Sigmoid colon (tissue), 7 donors: ENCODE data around the gene ANKRD6. TPM values are rescaled to one million over a fixed set of nuclear protein-coding genes. Genes with fewer than 3 reads are reported as not detected.

Experiments
- DNase-seq: peaks from one replicate; pipeline ENCODE4 v3.0.0-alpha.2; 2019
- H3K27ac ChIP-seq, 4 donors: fragments of 200-600 bp; sonication (generic); one replicate each; pipeline ENCODE4 v1.5.1; 2016 to 2019; ENCODE audit warnings: mild to moderate bottlenecking in 1 of 4
- H3K27me3 ChIP-seq, 3 donors: fragments of 200-600 bp; sonication (generic); one replicate each; pipeline ENCODE4 v1.5.1; 2019; ENCODE audit warnings: mild to moderate bottlenecking in 1 of 3
- H3K36me3 ChIP-seq, 4 donors: fragments of 200-600 bp; sonication (generic); one replicate each; pipeline ENCODE4 v1.5.1; 2016 to 2019
- H3K4me1 ChIP-seq, 4 donors: fragments of 200-600 bp; sonication (generic); one replicate each; pipeline ENCODE4 v1.5.1; 2017 to 2019
- H3K4me3 ChIP-seq, 4 donors: fragments of 200-600 bp; sonication (generic); one replicate each; pipeline ENCODE4 v1.5.1; 2017 to 2019; ENCODE audit warnings: mild to moderate bottlenecking in 2 of 4, moderate library complexity in 1 of 4
- H3K9me3 ChIP-seq, 4 donors: fragments of 200-600 bp in 3 of 4; sonication (generic) in 3 of 4; one replicate each; pipeline versions ENCODE4 v1.5.1 to v1.6.1; 2013 to 2019
- CTCF ChIP-seq, 4 experiments: fragments of 450-650 bp in 3 of 4; fragments of 200-600 bp in 1 of 4; IDR thresholded peaks; one replicate each; pipeline ENCODE4 v1.5.1; 2016 to 2019; ENCODE audit warnings: antibody characterized with exemption in 4 of 4, mild to moderate bottlenecking in 3 of 4, moderate library complexity in 2 of 4
- EP300 ChIP-seq, 4 donors: sonication (generic); formaldehyde crosslinking; IDR thresholded peaks; one replicate each; pipeline ENCODE4 v1.6.1; 2017; ENCODE audit warnings: antibody characterized with exemption in 4 of 4
- POLR2A ChIP-seq, 2 donors: fragments of 450-650 bp; IDR thresholded peaks; one replicate each; pipeline ENCODE4 v1.6.1; 2016; ENCODE audit warnings: antibody characterized with exemption in 2 of 2, mild to moderate bottlenecking in 2 of 2, moderate library complexity in 2 of 2
- POLR2AphosphoS5 ChIP-seq, 4 donors: sonication (generic); formaldehyde crosslinking; IDR thresholded peaks; one replicate each; pipeline ENCODE4 v1.6.1; 2017; ENCODE audit warnings: antibody characterized with exemption in 4 of 4
- WGBS, 2 donors: extraction: QIAGEN DNeasy Blood & Tissue Kit; methylation state at CpG; one replicate each; pipeline ENCODE4 v1.1.7; 2013; 5-methylcytosine and 5-hydroxymethylcytosine counted together
- intact Hi-C: fragments of 100-400 bp; cut with DNase I; formaldehyde crosslinking; loops from one replicate; pipeline ENCODE4 v1.15.1; 2023
- polyA plus RNA-seq, 3 donors: library from polyadenylated mRNA; stranded (reverse); fragments of 200-250 nt; gene quantifications; one replicate each; pipeline ENCODE4 v1.2.3, GENCODE V29; 2013
- total RNA-seq, 4 donors: library from RNA; depleted of rRNA; stranded (reverse); fragments of >200 nt; gene quantifications; one replicate each; pipeline ENCODE4 v1.1.0, GENCODE V29; 2016
- donor health status: healthy with polysubstance abuse.
- donor health status: Bipolar disorder and iron deficiency.
- donor health status: healthy.

ANKRD6 gene
- total and polyA plus RNA-seq, 7 donors = 1.7 to 21.6 (median 8.0) TPM

DNA sequence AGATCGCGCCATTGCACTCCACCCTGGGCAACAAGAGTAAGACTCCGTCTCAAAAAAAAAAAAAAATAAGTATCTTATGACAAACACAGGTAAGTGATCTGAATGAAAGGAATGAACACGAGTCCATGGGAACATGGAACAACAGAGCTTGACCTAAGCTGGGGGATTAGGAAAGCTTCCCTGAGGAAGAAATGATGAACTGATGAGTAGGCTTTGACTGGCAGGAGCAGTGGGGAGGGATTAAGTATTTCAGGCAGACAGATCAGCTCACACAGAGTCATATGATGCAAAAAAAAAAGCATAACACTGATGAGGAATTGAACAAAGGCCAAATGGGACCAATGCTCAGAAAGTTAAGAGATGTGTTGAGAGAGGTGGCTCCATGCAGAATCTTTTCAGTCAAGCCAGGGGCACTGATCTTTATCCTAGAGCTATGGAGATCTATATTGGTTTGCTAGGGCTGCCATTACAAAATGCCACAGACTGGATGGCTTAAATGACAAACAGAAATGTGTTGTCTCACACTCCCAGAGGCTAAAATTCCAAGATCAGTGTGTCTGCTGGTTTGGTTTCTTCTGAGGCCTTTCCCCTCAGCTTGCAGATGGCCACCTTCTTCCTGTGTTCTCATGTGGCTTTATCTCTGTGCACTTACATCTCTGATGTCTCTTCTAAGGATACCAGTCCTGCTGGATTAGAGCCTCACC, 85.6 kb downstream of the ANKRD6 start:
- DNase-seq = no peak
- WGBS, 2 donors = 96% methylated on average over 4 of the region's 4 CpGs
- no peak for TF ChIP-seq CTCF (IDR thresholded peaks at IDR 0.05)
- no peak for TF ChIP-seq POLR2A (IDR thresholded peaks at IDR 0.05)
- H3K4me3 ChIP-seq = no peak overlapping the region
- H3K27me3 ChIP-seq = no peaks in the 10 kb centered on the region
- no peaks in the 10 kb centered on the region for H3K36me3 ChIP-seq
- intact Hi-C loops = no loop called here
- H3K4me1 ChIP-seq = no peaks in the 10 kb centered on the region
- H3K9me3 ChIP-seq = no peaks in the 10 kb centered on the region
- no peak overlapping the region for H3K27ac ChIP-seq

DNA sequence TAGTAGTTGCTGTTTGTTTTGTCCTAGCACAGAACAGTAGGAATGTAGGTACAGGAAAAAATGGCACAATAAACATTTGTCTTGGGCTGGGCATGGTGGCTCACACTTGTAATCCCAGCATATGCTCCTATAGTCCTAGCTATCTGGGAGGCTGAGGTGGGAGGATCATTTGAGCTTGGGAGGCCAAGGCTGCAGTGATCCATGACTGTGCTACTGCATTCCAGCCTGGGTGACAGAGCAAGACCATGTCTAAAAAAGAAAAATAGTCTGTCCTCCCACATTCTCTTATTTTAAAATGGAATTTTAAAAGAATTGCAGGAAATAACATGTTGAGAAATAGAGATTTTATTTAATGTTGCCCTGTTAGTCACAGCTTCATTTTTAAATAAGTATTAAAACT, 87.8 kb downstream of the ANKRD6 start:
- Histone ChIP-seq H3K27ac (no peak overlapping the region), H3K4me3 (no peak overlapping the region), H3K4me1 (no peaks in the 10 kb centered on the region), H3K36me3 (no peaks in the 10 kb centered on the region), H3K27me3 (no peaks in the 10 kb centered on the region), H3K9me3 (no peaks in the 10 kb centered on the region)
- intact Hi-C loops = no loop called here
- TF ChIP-seq POLR2AphosphoS5 (IDR thresholded peaks at IDR 0.05) (no peak), EP300 (IDR thresholded peaks at IDR 0.05) (no peak), CTCF (IDR thresholded peaks at IDR 0.05) (no peak)
- DNase-seq = no peak

- no peak for TF ChIP-seq EP300 (IDR thresholded peaks at IDR 0.05)
- no peak for TF ChIP-seq CTCF (IDR thresholded peaks at IDR 0.05)
- TF ChIP-seq POLR2AphosphoS5 (IDR thresholded peaks at IDR 0.05) = no peak
- TF ChIP-seq POLR2A (IDR thresholded peaks at IDR 0.05) = no peak
- Histone ChIP-seq H3K9me3 (no peaks in the 10 kb centered on the region), H3K36me3 (no peaks in the 10 kb centered on the region), H3K4me1 (no peaks in the 10 kb centered on the region), H3K4me3 (no peak overlapping the region), H3K27me3 (no peaks in the 10 kb centered on the region), H3K27ac (no peak overlapping the region)
- 72 to 75% methylated on average over 2 of the region's 2 CpGs for WGBS, 2 donors
- intact Hi-C loops = no loop called here
- no peak for DNase-seq
These were observed 89.8 kb downstream of the ANKRD6 start for GRCh38 chr6:89522778-89523177.

DNA sequence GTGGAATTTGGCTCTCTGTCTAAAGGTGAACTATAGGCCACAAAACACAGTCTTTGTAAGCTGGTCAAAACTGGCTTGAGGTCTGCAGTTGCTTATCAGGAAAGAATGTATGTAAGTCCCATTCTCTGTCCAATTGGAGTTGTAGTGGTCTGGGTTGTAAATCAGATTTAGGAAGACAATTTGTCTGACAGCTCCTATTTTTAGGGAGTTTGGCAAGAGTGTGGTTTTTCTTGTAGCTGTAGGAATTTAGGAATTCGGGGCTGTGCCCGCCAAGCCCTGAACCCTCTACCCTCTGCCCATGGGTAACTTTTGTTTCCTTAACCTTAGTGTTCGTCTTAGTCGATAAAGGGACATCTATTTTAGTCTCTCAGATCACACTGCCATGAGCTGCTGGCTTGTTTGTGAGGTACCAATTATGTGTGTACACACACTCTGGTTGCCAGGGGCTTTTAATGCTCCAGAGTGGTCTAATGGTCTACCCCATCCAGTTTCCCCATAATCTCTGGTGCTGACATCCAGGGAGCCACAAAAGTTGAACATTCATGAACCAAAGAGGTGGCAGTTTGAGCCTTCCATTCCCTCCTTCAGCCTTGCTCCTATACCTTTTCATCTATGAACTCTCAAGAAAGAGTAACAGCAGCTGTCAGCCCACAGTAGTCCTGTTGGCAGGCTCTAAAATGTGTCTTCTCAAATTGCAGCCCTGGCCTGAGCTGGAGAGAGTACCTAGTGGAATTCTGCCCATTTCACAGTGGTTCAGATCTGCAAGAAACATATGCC, 93.0 kb downstream of the ANKRD6 start:
- no peaks in the 10 kb centered on the region for H3K9me3 ChIP-seq
- H3K36me3 ChIP-seq = no peaks in the 10 kb centered on the region
- intact Hi-C loops = no loop called here
- 90 to 97% methylated on average over 4 of the region's 4 CpGs for WGBS, 2 donors
- TF ChIP-seq CTCF (IDR thresholded peaks at IDR 0.05) (no peak), POLR2A (IDR thresholded peaks at IDR 0.05) (no peak), EP300 (IDR thresholded peaks at IDR 0.05) (no peak), POLR2AphosphoS5 (IDR thresholded peaks at IDR 0.05) (no peak)
- DNase-seq = no peak
- no peaks in the 10 kb centered on the region for H3K27me3 ChIP-seq
- H3K27ac ChIP-seq = no peak overlapping the region
- H3K4me1 ChIP-seq = peaks cover 0 to 4% (median under 1%) of the 10 kb centered on the region in 4 donors
- no peak overlapping the region for H3K4me3 ChIP-seq
